ENCODE results near the gene MTHFD1L. TPM values are rescaled to one million over a fixed set of nuclear protein-coding genes. Genes with fewer than 3 reads are reported as not detected.

Gene MTHFD1L
- total and polyA plus RNA-seq, 9 of the 15 experiments (the other 6 are each of a cell fraction or from before 2014, with no cell fraction given): 20.9 to 128 (median 61.0) TPM

DNA sequence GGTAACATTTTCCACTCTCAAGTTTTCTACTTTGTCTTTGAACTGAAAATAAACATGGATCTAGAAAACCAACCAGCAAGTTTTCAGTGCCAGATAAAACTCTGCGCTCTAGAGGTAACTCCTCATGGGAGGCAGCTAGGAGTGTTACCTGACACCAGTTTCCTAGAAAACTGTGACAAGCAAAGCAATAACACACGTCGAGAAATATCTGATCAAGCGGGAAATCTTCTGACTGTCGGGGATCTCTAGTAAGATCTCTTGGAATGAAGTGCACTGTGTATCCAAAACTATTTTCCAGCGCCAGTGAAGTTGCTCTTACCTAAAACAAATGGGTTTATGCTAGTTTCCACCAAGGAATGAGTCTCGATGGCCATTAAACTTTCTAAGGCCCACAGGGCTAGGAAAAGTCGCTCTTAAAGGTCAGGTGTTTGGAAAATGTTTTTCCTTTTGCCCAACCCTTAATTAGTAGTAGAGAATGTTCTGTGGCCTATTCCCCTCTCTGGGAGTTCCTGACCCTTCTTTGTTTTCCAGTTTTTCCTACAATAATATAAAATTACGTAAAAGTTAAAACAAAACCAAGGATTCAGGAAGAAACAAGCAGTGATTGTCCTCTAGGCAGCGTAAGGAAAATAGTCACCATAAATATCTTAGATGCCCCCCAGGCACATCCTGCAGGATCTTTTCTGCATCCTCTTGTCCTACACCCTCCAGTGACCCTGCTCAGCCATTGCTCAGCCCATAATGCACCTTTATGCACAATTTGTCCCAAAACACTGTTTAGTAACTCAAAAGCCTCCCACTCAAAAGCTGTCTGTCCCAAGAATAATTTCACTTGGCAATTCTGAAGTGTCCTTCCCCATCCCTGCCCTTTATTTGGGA, 236.6 kb downstream of the MTHFD1L start:
- TF ChIP-seq DDX20 (tag; IDR thresholded peaks at IDR 0.05; ENCODE audit: low read depth) (0 out of 2 replicates have a peak, but pooled peaks have one; percentile 30), MAFF (IDR thresholded peaks at IDR 0.05; ENCODE audit: low read length) (no peak), ARNT (IDR thresholded peaks at IDR 0.05) (0 out of 4 replicates have a peak, but pooled peaks of 1 of the 2 experiments have one; percentile 35), ZNF583 (CRISPR knock-in tag; IDR thresholded peaks at IDR 0.05) (no peak)
- Histone ChIP-seq H3K9me3 (replicated peaks; ENCODE audit: control insufficient read depth, insufficient read depth, low read depth, low read length) (no peaks in the 10 kb centered on the region), H3K4me2 (ENCODE audit: insufficient read depth, low read length) (no peak overlapping the region), H4K20me1 (replicated peaks; ENCODE audit: control insufficient read depth, insufficient read depth, low read length) (no peaks in the 10 kb centered on the region), H3K4me3 (no peak overlapping the region), H2AFZ (ENCODE audit: low read depth, low read length) (no peak overlapping the region), H3K79me2 (ENCODE audit: control insufficient read depth, insufficient read depth, low read length) (no peaks in the 10 kb centered on the region), H3K9ac (ENCODE audit: insufficient read depth in 1 of 2, low read depth in 2 of 2, low read length in 2 of 2) (no peak overlapping the region), H3K27me3 (ENCODE audit: control insufficient read depth in 2 of 2, insufficient read depth in 2 of 2, low read length in 2 of 2) (0 out of 5 replicates have a peak, but pooled peaks cover 0 to under 1% of the 10 kb centered on the region in 2 experiments), H3K27ac (ENCODE audit: extremely low read depth, low read depth, low read length) (no peak overlapping the region), H3K36me3 (ENCODE audit: control insufficient read depth, insufficient read depth, low read length) (peaks cover 16% of the 10 kb centered on the region), H3K4me1 (replicated peaks in 1 of 2; ENCODE audit: control insufficient read depth in 2 of 2, insufficient read depth in 2 of 2, low read length in 2 of 2) (peaks cover 0 to 4% of the 10 kb centered on the region in 2 experiments; a peak in 3 of 5 replicates), H3K9me1 (ENCODE audit: control insufficient read depth, insufficient read depth, low read length) (no peaks in the 10 kb centered on the region)
- DNase-seq (ENCODE audit: extremely low read depth in 1 of 4, low spot score in 3 of 4) (no peak), ATAC-seq (no peak), FAIRE-seq (no peak)
- POLR2A ChIA-PET: interaction anchor here (1.5 kb wide), 1 partner anchor 10 kb away, joined by 3 read pairs; no protein-coding TSS in a partner anchor
- 55% methylated on average over 10 of the region's 10 CpGs for WGBS (ENCODE audit: insufficient coverage, low coverage, missing lambda C conversion rate)
- CTCF ChIA-PET (ENCODE audit: low intra/inter-chr PET ratio): no interaction called here
- in situ Hi-C loops (cut with MboI): no loop called here
- no TSS peak for BruUV-seq (replicated peaks)
- intact Hi-C loops (cut with micrococcal nuclease): loop anchor here (5.0 kb wide), 1 partner anchor 90 kb away; no protein-coding TSS in a partner anchor

DNA sequence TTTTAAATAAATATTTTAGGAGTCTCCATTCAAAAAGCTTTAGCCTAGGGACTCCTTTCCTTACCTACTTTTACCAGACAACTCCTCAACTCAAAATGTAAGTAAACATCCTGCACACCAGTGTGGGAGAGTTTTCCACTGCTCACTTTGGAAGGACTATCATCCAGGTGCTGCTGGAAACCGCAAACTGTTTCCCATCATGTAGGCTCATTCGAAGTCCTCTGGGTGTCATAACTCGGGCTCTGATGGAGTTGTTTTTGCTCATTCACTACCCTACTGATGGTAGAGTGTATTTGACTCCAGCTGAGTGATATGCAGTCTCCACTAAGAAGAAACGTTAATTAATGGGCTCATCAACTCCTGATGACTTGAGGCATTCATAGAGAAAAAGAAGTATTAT, 237.8 kb downstream of the MTHFD1L start:
- no peak for ATAC-seq
- Histone ChIP-seq H3K4me2 (ENCODE audit: insufficient read depth, low read length) (no peak overlapping the region), H3K9ac (ENCODE audit: insufficient read depth in 1 of 2, low read depth in 2 of 2, low read length in 2 of 2) (no peak overlapping the region), H3K9me3 (replicated peaks; ENCODE audit: control insufficient read depth, insufficient read depth, low read depth, low read length) (no peaks in the 10 kb centered on the region), H3K27ac (ENCODE audit: extremely low read depth, low read depth, low read length) (no peak overlapping the region), H3K9me1 (ENCODE audit: control insufficient read depth, insufficient read depth, low read length) (no peaks in the 10 kb centered on the region), H2AFZ (ENCODE audit: low read depth, low read length) (no peak overlapping the region), H3K79me2 (ENCODE audit: control insufficient read depth, insufficient read depth, low read length) (no peaks in the 10 kb centered on the region), H3K4me3 (no peak overlapping the region), H4K20me1 (replicated peaks; ENCODE audit: control insufficient read depth, insufficient read depth, low read length) (no peaks in the 10 kb centered on the region), H3K4me1 (replicated peaks in 1 of 2; ENCODE audit: control insufficient read depth in 2 of 2, insufficient read depth in 2 of 2, low read length in 2 of 2) (peaks cover 0 to 4% of the 10 kb centered on the region in 2 experiments; a peak in 3 of 5 replicates), H3K27me3 (ENCODE audit: control insufficient read depth in 2 of 2, insufficient read depth in 2 of 2, low read length in 2 of 2) (peaks cover 3 to 13% of the 10 kb centered on the region in 2 experiments; a peak in 2 of 5 replicates), H3K36me3 (ENCODE audit: control insufficient read depth, insufficient read depth, low read length) (peaks cover 16% of the 10 kb centered on the region)
- ChIA-PET CTCF (ENCODE audit: low intra/inter-chr PET ratio) (no interaction called here), POLR2A (no interaction called here)
- FAIRE-seq: no peak
- in situ Hi-C loops (cut with MboI): no loop called here
- intact Hi-C loops (cut with micrococcal nuclease): loop anchor here (5.0 kb wide), 1 partner anchor 91 kb away; no protein-coding TSS in a partner anchor
- TF ChIP-seq CXXC5 (CRISPR knock-in tag; IDR thresholded peaks at IDR 0.05) (no peak), MTA1 (IDR thresholded peaks at IDR 0.05; ENCODE audit: borderline replicate concordance) (no peak), TEAD2 (tag; IDR thresholded peaks at IDR 0.05) (no peak), MAFF (IDR thresholded peaks at IDR 0.05; ENCODE audit: low read length) (no peak), SP1 (CRISPR knock-in tag; IDR thresholded peaks at IDR 0.05) (no peak), ZNF134 (CRISPR knock-in tag; conservative IDR thresholded peaks at IDR 0.05) (no peak), ZNF584 (CRISPR knock-in tag; IDR thresholded peaks at IDR 0.05; ENCODE audit: low read depth) (no peak)
- TF ChIP-seq, protein P1, sequence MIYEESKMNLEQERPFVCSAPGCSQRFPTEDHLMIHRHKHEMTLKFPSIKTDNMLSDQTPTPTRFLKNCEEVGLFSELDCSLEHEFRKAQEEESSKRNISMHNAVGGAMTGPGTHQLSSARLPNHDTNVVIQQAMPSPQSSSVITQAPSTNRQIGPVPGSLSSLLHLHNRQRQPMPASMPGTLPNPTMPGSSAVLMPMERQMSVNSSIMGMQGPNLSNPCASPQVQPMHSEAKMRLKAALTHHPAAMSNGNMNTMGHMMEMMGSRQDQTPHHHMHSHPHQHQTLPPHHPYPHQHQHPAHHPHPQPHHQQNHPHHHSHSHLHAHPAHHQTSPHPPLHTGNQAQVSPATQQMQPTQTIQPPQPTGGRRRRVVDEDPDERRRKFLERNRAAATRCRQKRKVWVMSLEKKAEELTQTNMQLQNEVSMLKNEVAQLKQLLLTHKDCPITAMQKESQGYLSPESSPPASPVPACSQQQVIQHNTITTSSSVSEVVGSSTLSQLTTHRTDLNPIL (CRISPR knock-in tag; IDR thresholded peaks at IDR 0.05): no peak
- WGBS (ENCODE audit: insufficient coverage, low coverage, missing lambda C conversion rate): 68% methylated on average over 4 of the region's 4 CpGs
- DNase-seq (ENCODE audit: extremely low read depth in 1 of 4, low spot score in 3 of 4): no peak
- BruUV-seq (replicated peaks): no TSS peak

All from K562 (cell line).